Thyroid gland (tissue), 4 donors: Measurements from ENCODE around the gene TMEM256. TPM values are rescaled to one million over a fixed set of nuclear protein-coding genes. Genes with fewer than 3 reads are reported as not detected.

ENCODE experiments used
- DNase-seq, 2 donors: peaks; one replicate each; pipeline ENCODE4 v3.0.0-alpha.2; 2019
- H3K27ac ChIP-seq, 3 donors: fragments of 200-600 bp; sonication (generic); 1 replicate in 2 of 3; 2 replicates in 1 of 3; pipeline ENCODE4 v1.5.1; 2016 to 2019; ENCODE audit warnings: mild to moderate bottlenecking in 1 of 3, moderate library complexity in 1 of 3
- H3K27me3 ChIP-seq: fragments of 200-600 bp; sonication (generic); one replicate; pipeline ENCODE4 v1.5.1; 2019
- H3K36me3 ChIP-seq, 2 donors: fragments of 200-600 bp; sonication (generic); one replicate each; pipeline ENCODE4 v1.5.1; 2016 to 2019
- H3K4me1 ChIP-seq, 2 donors: fragments of 200-600 bp; sonication (generic); one replicate each; pipeline ENCODE4 v1.5.1; 2017 to 2019
- H3K4me3 ChIP-seq, 3 donors: fragments of 200-600 bp; sonication (generic); replicated peaks in 1 of 3; 1 replicate in 2 of 3; 2 replicates in 1 of 3; pipeline ENCODE4 v1.5.1; 2016; ENCODE audit warnings: mild to moderate bottlenecking in 1 of 3
- H3K9me3 ChIP-seq: fragments of 200-600 bp; sonication (generic); one replicate; pipeline ENCODE4 v1.5.1; 2017
- POLR2A ChIP-seq, 2 donors: fragments of 450-650 bp; IDR thresholded peaks; one replicate each; pipeline ENCODE4 v1.6.1; 2017; ENCODE audit warnings: antibody characterized with exemption in 2 of 2, mild to moderate bottlenecking in 2 of 2, moderate library complexity in 1 of 2
- WGBS, 2 donors: methylation state at CpG; one replicate each; pipeline ENCODE4 v1.1.5; 2017; 5-methylcytosine and 5-hydroxymethylcytosine counted together
- intact Hi-C: fragments of 100-400 bp; cut with DNase I; formaldehyde crosslinking; loops from one replicate; pipeline ENCODE4 v1.15.1; 2023
- total RNA-seq, 4 donors: library from RNA; depleted of rRNA; stranded (reverse); fragments of >200 nt; gene quantifications; one replicate each; pipeline ENCODE4 v1.2.3, GENCODE V29; 2016
- TF ChIP-seq, protein P1 (sequence below), 6 experiments: fragments of 200-600 bp in 3 of 6; fragments of 450-650 bp in 3 of 6; sonication (generic) in 3 of 6; IDR thresholded peaks; one replicate each; pipeline ENCODE4 v1.5.1; 2016 to 2019; ENCODE audit warnings: antibody characterized with exemption in 6 of 6, mild to moderate bottlenecking in 2 of 6, inconsistent platforms in 1 of 6, moderate library complexity in 1 of 6

Gene TMEM256
- total RNA-seq, 4 donors from 2014 or later: 27.8 to 133 (median 35.2) TPM

DNA sequence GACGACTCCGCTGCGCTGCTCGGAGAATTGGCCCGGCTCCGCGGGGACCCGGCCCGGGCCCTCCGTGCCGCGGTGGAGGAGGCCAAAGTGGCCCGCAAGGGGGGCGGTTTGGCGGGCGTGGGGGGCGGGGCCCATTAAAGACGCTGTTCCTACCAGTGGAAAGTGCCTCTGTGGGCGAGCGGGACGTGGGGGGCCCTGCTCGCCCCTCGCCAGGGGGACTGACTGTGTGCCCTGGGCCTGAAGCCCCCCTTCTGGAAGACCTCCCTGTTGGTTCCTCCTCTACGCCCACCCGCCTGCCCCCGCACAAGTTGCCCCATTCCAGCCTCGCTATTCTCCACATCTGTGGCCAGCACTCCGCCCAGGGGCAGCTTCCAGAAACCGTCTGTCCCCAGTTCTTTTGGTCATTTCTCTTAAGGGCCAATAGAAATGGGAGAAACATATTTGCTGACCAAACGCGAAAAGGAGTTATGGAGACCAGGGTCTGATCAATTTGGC, 33.5 kb upstream of the TMEM256 start:
- H3K27ac ChIP-seq: peak overlapping the region; percentile 48 to 67 (median 63)
- peak overlapping the region in 1 of 3 donors; percentile 38 for H3K4me3 ChIP-seq
- no peaks in the 10 kb centered on the region for H3K9me3 ChIP-seq
- no peaks in the 10 kb centered on the region for H3K36me3 ChIP-seq
- TF ChIP-seq, protein P1, sequence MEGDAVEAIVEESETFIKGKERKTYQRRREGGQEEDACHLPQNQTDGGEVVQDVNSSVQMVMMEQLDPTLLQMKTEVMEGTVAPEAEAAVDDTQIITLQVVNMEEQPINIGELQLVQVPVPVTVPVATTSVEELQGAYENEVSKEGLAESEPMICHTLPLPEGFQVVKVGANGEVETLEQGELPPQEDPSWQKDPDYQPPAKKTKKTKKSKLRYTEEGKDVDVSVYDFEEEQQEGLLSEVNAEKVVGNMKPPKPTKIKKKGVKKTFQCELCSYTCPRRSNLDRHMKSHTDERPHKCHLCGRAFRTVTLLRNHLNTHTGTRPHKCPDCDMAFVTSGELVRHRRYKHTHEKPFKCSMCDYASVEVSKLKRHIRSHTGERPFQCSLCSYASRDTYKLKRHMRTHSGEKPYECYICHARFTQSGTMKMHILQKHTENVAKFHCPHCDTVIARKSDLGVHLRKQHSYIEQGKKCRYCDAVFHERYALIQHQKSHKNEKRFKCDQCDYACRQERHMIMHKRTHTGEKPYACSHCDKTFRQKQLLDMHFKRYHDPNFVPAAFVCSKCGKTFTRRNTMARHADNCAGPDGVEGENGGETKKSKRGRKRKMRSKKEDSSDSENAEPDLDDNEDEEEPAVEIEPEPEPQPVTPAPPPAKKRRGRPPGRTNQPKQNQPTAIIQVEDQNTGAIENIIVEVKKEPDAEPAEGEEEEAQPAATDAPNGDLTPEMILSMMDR (IDR thresholded peaks at IDR 0.05): no peak
- no peak for TF ChIP-seq POLR2A (IDR thresholded peaks at IDR 0.05)
- 50 to 51% methylated on average over 10 to 13 of the region's 31 CpGs for WGBS, 2 donors
- peak in 1 of 2 donors; percentile 11 for DNase-seq
- H3K4me1 ChIP-seq: peaks cover 31 to 51% of the 10 kb centered on the region in 2 donors
- intact Hi-C loops: loop anchor here (5.0 kb wide), 2 partner anchors 85 to 125 kb away; partner anchors contain the start of genes KCTD11 and SENP3
- H3K27me3 ChIP-seq: no peaks in the 10 kb centered on the region

DNA sequence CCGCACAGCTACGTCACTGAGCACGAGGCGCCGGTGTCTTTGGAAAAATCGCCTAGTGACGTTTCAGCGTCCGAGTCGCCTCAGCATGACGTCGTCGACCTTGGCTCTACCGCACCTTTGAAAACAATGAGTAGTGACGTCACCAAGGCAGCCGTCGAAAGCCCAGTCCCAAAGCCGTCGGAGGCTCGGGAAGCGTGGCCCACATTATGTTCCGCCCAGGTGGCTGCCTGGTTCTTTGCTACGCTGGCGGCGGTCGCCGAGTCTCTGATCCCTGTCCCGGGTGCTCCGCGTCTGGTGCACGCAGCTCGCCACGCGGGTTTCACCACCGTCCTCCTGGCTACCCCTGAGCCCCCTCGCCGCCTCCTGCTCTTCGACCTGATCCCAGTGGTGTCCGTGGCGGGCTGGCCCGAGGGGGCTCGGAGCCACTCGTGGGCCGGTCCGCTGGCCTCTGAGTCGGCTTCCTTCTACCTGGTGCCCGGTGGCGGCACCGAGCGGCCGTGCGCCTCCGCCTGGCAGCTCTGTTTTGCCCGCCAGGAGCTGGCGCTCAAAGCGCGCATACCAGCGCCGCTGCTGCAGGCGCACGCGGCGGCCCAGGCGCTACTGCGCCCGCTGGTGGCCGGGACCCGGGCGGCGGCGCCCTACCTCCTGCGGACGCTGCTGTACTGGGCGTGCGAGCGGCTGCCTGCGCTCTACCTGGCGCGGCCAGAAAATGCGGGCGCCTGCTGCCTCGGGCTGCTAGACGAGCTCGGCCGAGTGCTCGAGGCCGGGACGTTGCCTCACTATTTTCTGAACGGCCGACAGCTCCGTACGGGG, 32.9 kb upstream of the TMEM256 start:
- Histone ChIP-seq H3K36me3 (no peaks in the 10 kb centered on the region), H3K9me3 (no peaks in the 10 kb centered on the region), H3K4me3 (peak overlapping the region in 1 of 3 donors; percentile 38), H3K27me3 (no peaks in the 10 kb centered on the region), H3K27ac (peak overlapping the region; percentile 60 to 67 (median 63)), H3K4me1 (peaks cover 31 to 51% of the 10 kb centered on the region in 2 donors)
- WGBS, 2 donors: 6% methylated on average over 20 of the region's 92 CpGs; no CpG with 5 or more reads in 1 of the 2 donors
- DNase-seq: peak; percentile 87 to 88
- intact Hi-C loops: loop anchor here (5.0 kb wide), 2 partner anchors 84 to 126 kb away; partner anchors contain the start of genes KCTD11 and SENP3
- TF ChIP-seq, protein P1 (IDR thresholded peaks at IDR 0.05): peak; percentile 43 to 95 (median 82)
- peak in 1 of 2 donors; percentile 46 for TF ChIP-seq POLR2A (IDR thresholded peaks at IDR 0.05)

DNA sequence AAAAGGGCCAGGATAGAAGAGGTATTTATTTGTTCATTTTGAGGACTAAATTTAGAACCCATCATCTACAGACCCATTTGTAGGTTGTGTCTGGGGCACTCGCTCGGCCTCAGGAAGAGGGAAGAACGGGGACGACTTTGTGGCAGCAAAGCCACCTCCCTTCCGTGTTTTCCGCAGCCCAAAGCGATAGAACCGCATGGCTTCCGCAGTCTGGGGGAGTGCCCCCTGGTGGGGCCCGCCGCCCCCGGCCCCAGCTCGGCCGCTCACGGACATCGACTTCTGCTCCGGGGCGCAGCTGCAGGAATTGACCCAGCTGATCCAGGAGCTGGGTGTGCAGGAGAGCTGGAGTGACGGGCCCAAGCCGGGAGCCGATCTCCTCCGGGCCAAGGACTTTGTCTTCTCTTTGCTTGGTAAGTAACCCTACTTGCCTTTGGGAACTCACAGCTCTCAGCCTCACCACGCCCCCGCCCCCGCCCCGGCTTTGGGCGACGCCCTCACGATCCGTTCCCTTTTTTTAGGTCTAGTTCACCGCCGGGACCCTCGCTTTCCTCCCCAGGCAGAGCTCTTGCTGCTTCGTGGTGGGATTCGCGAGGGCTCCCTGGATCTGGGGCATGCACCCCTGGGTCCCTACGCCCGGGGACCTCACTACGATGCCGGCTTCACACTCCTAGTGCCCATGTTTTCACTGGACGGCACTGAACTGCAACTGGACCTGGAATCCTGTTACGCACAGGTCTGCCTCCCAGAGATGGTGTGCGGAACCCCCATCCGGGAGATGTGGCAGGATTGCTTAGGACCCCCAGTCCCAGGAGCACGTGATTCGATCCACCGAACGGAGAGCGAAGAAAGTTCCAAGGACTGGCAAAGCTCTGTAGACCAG, 32.0 kb upstream of the TMEM256 start:
- H3K27ac ChIP-seq: peak overlapping the region; percentile 25 to 64 (median 61)
- H3K36me3 ChIP-seq: no peaks in the 10 kb centered on the region
- H3K9me3 ChIP-seq: no peaks in the 10 kb centered on the region
- TF ChIP-seq, protein P1 (IDR thresholded peaks at IDR 0.05): peak in 1 of 6 experiments; percentile 16
- peak in 1 of 2 donors; percentile 0 for TF ChIP-seq POLR2A (IDR thresholded peaks at IDR 0.05)
- H3K4me1 ChIP-seq: peaks cover 31 to 49% of the 10 kb centered on the region in 2 donors
- peak; percentile 49 to 56 for DNase-seq
- no peaks in the 10 kb centered on the region for H3K27me3 ChIP-seq
- peak overlapping the region; percentile 30 to 53 (median 38) for H3K4me3 ChIP-seq
- intact Hi-C loops: loop anchor here (5.0 kb wide), 2 partner anchors 84 to 126 kb away; partner anchors contain the start of genes KCTD11 and SENP3
- 5 to 7% methylated on average over 30 to 42 of the region's 49 CpGs for WGBS, 2 donors

DNA sequence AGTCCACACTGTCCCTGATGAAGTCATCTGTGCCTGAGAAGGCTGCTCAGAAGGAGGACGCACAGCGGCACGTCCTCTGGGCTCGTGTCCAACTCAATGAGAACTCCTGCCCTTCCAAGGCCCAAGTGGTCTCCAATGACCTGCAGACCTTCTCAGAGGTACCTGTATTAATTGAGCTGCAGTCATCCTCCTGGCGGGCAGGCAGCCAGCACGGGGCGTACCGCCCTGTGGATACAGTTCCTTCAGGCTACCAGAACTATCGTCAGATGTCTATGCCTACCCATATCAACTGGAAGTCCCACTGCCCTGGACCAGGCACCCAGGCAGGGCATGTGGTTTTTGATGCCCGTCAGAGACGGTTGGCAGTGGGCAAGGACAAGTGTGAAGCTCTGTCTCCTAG, 28.4 kb upstream of the TMEM256 start:
- TF ChIP-seq, protein P1 (IDR thresholded peaks at IDR 0.05): no peak
- TF ChIP-seq POLR2A (IDR thresholded peaks at IDR 0.05): no peak
- H3K4me1 ChIP-seq: peaks cover 13 to 15% of the 10 kb centered on the region in 2 donors
- no peak for DNase-seq
- no peaks in the 10 kb centered on the region for H3K27me3 ChIP-seq
- no peaks in the 10 kb centered on the region for H3K36me3 ChIP-seq
- 75% methylated on average over 10 to 11 of the region's 11 CpGs for WGBS, 2 donors
- no peaks in the 10 kb centered on the region for H3K9me3 ChIP-seq
- intact Hi-C loops: no loop called here
- H3K27ac ChIP-seq: no peak overlapping the region
- H3K4me3 ChIP-seq: no peak overlapping the region
